T-helper 2 cell (primary cell): ENCODE measurements around the gene ARHGEF25.
A peak's percentile ranks its signal among the peaks of the same experiment; 100 is the strongest.
"Not testable (repeated sequence)": the region's sequence is repeated elsewhere in the genome, so short reads cannot be mapped to it uniquely, and the experiment has no call there.

ENCODE experiments used
- DNase-seq, 5 experiments: peaks; one replicate each; pipeline versions ENCODE4 v3.0.0 to v3.0.0-alpha.2; 2012 to 2022

ARHGEF25 gene

GRCh38 chr12:57622293-57623245 is 11.3 kb downstream of the ARHGEF25 start:
- no peak for DNase-seq

GRCh38 chr12:57623385-57623784 is 12.2 kb downstream of the ARHGEF25 start:
- DNase-seq, result no peak

- DNase-seq, result no peak
Measured at GRCh38 chr12:57623811-57624390, 12.7 kb downstream of the ARHGEF25 start.

GRCh38 chr12:57624441-57625220 is 13.4 kb downstream of the ARHGEF25 start:
- DNase-seq, result no peak

- no peak for DNase-seq
Measured at GRCh38 chr12:57625261-57626032, 14.2 kb downstream of the ARHGEF25 start.

GRCh38 chr12:57626111-57626920 is 15.1 kb downstream of the ARHGEF25 start:
- DNase-seq, result no peak

- no peak for DNase-seq
Measured at GRCh38 chr12:57626921-57627445, 15.7 kb downstream of the ARHGEF25 start.

GRCh38 chr12:57627501-57628279 is 16.5 kb downstream of the ARHGEF25 start:
- peak in 1 of 5 experiments; percentile 32 for DNase-seq

- DNase-seq, result no peak
Measured at GRCh38 chr12:57628280-57629191, 17.3 kb downstream of the ARHGEF25 start.

- DNase-seq, result no peak
Measured at GRCh38 chr12:57629897-57630471, 18.7 kb downstream of the ARHGEF25 start.

GRCh38 chr12:57630891-57631433 is 19.7 kb downstream of the ARHGEF25 start:
- DNase-seq, result no peak

GRCh38 chr12:57631566-57632072 is 20.4 kb downstream of the ARHGEF25 start:
- DNase-seq, result no peak

- peak in 1 of 5 experiments; percentile 36 for DNase-seq
Measured at GRCh38 chr12:57632073-57632957, 21.1 kb downstream of the ARHGEF25 start.

GRCh38 chr12:57632958-57633840 is 22.0 kb downstream of the ARHGEF25 start, which contains the start of gene B4GALNT1:
Gene B4GALNT1 (minus strand): TSS chr12:57633201. CDS start chr12:57632132, 1,069 bp downstream.
- peak; percentile 38 to 67 (median 40) for DNase-seq

- not testable (repeated sequence) for DNase-seq
Measured at GRCh38 chr12:57636731-57637130, 25.5 kb downstream of the ARHGEF25 start.

- DNase-seq, result no peak
Measured at GRCh38 chr12:57637364-57637763, 26.1 kb downstream of the ARHGEF25 start.
